ENCODE measurements around the gene MTF1.

Gene MTF1

DNA sequence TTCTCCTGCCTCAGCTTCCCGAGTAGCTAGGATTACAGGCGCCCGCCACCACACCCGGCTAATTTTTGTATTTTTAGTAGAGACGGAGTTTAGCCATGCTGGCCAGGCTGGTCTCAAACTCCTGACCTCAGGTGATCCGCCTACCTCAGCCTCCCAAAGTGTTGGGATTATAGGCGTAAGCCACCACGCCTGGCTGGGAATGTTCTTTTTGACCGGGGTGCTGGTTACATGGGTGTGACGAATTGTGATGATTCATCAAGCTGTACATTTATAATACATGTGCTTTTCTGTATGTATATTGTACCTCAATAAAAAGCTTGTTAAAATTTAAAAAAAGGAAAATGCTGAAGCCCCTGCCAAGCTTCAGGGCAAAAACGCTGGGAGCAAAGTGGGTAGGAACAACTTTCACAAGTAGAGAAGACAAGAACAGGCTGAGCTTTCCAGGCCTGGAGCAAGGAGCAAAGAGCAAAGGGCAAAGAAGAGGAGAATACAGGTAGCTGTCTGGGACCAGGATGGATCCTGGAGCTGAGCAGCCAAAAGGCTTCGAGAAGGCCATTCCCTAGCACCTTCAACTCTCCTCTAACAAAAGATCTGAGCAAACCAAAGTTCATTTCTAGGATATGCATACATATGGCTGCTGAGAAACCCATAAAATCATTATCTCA lies 30.9 kb downstream of the MTF1 start:
- no peak for DNase-seq (ENCODE audit: low spot score)

DNA sequence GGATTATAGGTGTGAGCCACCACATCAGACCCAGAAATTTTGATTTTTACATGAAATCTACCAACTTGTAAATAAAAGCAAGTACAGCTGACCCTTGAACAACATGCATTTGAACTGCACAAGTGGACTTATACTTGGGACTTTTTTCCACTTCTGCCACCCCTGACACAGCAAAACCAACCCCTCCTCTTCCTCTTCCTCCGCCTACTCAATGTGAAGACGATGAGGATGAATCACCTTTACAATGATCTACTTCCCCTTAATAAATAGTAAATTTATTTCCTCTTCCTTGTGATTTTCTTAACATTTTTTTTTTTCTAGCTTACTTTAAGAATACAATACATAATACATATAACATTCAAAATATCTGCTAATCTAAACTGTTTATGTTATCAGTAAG lies 33.9 kb downstream of the MTF1 start:
- DNase-seq (ENCODE audit: low spot score), result no peak

- DNase-seq (ENCODE audit: low spot score), result no peak
These were observed 35.4 kb downstream of the MTF1 start for GRCh38 chr1:37824001-37824400.

DNA sequence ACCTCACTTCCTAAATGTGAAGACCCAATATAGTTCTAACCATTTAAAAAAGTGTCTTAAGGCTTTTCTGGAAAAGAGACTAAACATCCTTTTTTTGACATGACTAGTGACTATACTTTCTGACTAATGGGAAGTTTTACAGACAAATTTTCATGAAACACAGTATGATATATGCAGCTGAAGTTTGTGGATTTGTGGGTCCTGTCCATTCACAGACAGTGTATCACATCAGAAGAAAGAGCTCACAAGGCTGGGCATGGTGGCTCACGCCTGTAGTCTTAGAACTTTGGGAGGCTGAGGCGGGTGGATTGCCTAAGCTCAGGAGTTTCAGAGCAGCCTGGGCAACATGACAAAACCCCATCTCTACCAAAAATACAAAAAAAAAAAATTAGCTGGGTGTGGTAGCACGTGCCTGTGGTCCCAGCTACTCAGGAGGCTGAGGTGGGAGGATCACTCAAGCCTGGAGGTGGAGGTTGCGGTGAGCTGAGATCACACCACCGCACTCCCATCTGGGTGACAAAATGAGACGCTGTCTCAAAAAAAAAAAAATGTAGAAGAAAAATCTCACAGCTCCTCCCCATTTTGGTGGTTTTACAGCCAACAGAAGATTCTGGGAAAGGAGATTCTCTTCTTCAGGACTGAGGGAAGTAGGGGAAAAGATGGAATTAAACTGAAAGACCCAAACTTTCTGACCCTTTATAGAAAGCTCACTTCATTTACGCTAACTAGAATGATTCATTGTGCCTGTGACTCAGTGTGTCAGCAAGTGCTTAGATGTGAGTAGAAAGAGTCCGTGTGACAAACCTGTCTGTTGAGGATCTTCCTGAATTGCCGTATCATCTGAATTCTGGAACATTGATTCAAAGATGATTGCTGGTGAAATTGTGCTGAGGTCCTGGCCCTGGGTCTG lies 36.2 kb downstream of the MTF1 start:
- no peak for DNase-seq (ENCODE audit: low spot score)

DNA sequence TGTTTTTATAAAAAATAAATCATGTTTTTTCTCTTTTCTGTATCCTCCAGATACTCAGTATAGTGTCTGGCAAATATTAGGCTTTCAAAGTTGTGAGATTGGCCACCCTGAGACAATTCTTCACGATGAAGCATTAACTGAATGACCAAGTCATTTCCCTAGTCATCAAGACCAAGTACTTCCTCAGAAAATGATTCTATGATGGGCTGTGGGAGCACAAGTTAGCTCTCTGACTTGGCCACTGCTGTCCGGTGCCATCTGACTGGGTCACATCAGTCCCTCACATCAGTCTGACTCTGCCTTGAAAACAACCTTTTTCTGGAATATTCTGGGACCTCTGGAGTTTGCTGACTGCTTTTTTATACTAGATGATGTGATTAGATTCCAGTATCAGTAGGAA lies 37.9 kb downstream of the MTF1 start:
- DNase-seq (ENCODE audit: low spot score), result no peak

DNA sequence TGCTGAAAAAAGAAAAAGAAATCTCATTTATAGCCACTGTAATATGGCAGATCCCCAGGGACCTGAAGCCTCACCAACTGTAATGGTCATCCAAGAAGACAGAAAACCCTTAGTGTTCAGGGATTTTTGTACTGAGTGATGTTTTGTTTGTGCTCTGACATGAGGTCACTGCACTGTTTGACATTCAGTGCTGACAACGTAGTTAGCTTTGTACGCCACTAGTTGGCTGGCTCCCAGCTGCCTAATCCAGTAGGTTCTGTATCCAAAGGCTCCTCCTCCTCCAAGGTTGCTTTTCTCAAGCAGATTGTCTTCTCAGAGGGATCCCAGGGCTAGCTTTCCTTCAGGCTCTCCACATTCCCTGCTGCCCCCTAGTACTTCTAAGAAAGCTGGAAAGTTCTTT lies 41.9 kb downstream of the MTF1 start:
- peak; percentile 91 for DNase-seq (ENCODE audit: low spot score)

- peak; percentile 76 for DNase-seq (ENCODE audit: low spot score)
These were observed 45.1 kb downstream of the MTF1 start for GRCh38 chr1:37814252-37814651.

DNA sequence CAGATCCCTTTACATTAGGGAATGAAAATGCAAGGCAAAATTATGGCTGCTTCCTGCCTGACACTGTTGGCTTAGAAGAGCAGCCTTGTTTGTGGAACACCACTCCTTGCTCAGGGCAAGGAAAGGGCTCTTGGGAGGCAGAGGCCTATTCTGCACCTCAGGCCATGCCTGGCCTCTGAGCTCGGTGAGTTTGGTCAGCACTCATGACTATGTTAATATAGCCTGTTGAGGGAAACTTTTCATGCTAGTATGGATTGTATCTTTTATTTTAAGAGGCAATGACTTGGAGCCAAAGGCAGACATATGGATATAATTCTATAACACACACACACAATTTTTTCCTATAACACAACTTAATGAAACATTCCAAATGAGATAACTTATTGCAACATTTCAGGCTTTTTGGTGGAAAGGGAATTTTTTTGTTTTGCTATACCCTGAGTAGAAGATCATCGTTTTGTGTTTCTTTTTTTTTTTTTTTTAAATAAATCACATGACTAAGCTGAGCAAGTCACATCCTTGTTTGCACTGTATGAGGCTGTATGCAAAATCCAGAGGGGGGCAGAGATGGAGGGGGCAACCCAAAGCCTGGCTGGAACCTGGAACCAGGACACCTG lies 45.8 kb downstream of the MTF1 start:
- DNase-seq (ENCODE audit: low spot score), result no peak

DNA sequence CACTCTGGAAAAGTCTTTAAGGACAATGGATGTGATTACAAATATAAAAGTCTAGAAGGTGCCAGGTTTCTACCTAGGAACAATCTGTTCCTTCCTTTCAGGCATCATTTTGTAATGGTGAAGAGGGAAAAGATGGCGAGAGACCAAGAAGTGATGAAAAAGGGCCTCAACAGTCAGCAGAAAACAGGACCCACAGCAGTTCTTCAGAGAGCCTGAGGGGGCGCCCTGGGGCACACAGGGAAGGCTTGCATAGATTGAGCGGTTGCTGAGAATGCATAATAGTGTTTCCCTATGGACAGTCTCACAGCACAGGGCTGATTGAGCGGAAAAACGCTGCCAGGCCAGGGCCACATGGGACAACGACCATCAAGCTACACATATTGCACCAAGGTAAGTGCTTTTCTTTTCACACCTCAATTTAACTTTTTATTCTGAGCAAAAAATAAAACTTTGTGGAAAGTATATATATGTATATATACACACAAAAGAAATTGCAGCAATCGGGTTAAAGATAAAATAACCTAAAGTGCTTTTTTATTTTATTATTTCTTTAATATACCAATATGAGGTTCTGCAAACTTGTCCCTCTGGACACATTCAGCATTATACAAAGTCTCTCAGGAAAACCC lies 48.3 kb downstream of the MTF1 start:
- DNase-seq (ENCODE audit: low spot score), result peak; percentile 90

DNA sequence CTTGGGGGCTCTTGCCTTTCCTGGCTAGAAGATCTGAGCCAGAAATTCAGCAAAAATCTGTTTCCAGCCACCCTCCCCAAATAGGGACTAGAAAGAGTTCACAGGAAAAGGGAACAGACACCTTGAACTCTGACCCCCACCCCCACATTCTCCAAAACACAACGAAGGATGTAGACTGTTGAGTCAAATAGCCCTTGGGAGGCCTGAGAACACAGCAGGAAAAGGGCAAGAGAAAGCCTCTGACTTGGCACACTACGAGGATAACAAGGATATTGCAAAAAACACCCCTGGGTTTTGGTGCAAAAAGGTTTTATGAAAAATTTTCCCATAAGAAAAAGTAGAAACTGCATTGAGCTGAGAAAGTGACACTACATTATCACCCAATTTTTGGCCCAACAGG lies 49.5 kb downstream of the MTF1 start:
- DNase-seq (ENCODE audit: low spot score), result no peak

GRCh38 chr1:37808369-37809319 lies 50.7 kb downstream of the MTF1 start:
- peak; percentile 97 for DNase-seq (ENCODE audit: low spot score)

DNA sequence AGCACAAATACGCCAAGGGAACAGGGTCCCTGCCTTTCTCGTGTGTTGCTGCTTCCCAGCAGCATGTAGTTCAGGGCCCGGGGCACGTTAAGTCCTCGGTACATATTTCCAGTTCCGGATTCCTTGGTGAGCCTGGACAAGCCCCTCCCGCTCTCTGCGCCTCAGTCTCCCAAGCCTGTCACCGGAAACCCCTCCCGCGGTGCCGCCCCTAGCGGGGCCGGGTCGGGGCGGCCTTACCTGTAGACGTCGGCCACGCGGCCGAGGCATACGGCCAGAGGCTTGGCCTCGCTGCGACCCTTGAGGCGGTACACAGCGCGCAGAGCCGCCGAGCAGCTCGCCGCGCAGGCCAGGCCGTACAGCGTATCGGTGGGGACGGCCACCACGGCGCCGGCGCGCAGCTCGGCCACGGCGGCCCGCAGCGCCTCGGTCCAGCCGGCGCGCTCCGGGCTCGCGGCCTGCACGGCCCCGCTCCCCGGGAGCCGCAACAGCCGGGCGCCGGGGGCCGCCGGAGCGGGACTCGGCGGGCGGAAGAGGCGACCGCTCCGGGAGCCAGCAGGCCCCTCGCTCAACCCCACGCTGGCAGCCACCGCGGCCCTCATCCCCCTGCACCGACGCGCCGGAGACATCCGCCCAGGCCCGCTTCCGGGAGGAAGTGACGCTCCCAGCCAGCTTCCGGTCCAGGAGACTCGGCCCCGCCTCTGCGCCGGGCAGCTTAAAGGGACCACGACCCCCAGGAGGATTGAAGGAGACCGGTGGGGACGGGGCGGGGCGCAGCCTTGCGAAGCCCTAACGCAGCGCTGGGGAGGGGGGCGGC lies 51.6 kb downstream of the MTF1 start, which contains the start of the genes C1orf122 and YRDC:
Gene C1orf122, plus strand, starts transcription at position 236 of the 814 bp plus-strand sequence. CDS start 615 bp downstream, outside the sequence.
Gene YRDC, minus strand, starts transcription at position 654 of the 814 bp plus-strand sequence. Its CDS starts 28 bp downstream, at position 626.
- peak; percentile 94 for DNase-seq (ENCODE audit: low spot score)

GRCh38 chr1:37807220-37807554 lies 52.2 kb downstream of the MTF1 start:
- DNase-seq (ENCODE audit: low spot score), result no peak

DNA sequence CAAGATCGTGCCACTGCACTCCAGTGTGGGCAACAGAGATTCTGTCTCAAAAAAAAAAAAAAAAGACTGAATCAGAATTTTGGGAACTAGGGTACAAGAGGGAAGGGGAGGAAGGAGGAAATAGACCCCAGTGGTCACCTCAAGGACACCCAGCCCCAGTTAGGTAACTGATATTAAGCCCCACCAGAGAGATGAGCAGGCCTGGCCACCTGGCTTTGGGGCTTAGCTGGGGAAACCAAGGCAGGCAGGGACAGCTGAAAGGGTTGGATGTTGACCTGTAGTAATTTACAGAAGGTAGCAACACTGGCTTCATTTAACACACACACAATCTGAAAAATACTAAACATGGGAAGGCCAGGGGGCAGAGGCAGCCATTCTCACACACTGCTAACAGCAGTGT lies 57.0 kb downstream of the MTF1 start:
- no peak for DNase-seq (ENCODE audit: low spot score)

DNA sequence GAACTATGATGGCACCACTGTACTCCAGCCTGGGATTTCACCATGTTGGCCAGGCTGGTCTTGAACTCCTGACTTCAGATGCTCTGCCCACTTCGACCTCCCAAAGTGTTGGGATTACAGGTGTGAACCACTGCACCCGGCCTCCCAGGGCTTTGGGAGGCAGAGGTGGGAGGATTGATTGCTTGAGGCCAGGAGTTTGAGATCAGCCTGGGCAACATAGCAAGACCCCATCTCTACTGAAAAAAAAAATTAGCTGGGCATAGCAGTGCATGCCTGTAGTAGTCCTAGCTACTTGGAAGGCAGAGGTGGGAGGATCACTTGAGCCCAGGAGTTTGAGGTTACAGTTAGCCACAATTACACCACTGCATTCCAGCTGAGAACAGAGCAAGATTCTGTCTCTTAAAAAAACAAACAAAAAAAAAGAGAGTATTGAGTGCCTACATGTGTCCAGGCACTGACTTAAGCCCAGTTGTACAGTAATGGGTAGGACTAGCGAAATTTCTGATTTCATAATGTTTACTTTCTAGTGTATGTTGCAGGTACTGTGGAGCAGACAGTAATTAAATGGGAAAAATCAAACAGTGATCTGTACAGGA lies 61.5 kb downstream of the MTF1 start:
- no peak for DNase-seq (ENCODE audit: low spot score)

DNA sequence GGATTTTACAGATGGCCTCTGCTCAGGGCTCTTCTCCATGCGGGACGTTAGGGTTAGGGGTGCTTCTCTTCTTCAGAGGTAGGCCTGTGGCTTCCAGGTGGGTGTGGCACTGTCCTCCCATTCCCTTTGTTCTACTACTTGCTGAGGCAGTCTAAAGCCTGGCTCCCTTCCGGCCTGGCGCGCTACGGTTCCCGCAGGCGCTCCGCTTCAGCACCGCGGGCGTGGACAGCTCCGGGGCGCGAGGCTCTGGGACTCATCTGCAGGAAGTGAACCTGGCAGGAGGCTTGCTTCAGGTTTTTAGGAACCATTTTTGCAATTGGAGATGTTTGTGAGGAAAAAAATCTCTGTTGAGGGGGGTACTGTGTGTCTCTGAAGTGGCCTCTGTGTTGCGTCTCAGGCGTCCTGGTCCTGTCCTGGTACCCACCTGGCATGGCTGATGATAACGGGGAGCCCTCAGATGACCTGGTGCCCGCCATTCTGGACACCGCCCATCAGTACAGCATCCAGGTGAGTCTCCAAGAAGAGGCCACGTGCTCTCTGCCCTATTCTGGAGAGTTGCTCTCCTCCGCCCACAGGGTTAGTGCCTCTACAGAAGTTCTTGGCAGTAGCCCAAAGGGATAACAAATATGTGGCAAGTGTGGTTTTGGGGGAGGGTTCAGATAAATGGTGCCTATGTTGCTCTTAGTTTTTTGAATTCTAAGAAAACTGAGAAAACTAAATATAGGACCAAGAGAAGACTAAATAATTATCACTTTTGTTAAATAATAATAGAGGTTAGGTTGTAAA lies 63.9 kb downstream of the MTF1 start:
- no peak for DNase-seq (ENCODE audit: low spot score)

DNA sequence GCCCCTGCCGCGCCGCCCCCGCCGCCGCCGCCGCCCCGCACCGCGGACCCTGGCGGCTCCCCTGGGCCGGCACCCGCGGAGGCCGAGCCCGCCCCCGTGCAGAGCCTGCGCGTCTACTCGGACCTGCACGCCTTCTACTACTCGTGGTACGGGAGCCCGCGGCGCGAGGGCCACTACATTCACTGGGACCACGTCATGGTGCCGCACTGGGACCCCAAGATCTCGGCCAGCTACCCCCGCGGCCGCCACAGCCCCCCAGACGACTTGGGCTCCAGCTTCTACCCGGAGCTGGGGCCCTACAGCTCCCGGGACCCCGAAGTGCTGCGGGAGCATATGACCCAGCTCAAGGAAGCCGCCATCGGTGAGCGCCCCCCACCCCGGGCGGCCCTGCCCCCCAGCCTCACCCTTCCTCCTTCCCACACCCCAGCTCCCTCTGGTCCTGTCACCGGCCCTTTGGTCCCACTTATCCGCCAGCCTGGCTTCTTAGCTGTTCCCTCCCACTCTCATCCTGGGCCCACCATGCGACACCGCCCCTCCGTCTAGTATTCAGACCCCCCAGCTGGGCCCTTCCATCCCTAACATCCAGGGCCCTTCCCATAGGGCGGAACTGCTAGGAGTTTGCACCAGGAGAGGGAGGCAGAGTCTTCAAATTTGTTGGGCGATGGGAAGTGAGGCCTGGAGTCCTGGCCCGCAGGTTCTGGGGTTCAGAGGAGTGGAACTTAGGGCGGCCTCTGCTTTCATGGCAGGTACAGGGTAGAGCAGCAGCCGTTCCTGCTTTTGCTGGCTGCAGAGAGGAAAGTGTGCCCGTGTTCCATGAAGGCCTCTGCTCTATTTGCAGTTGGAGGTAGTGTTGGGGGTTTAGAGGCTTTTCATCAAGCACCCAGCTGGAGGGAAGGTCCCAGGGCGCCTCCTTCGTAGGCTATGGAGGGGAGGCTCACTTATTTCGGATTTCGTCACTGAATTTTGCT lies 64.7 kb downstream of the MTF1 start:
- DNase-seq (ENCODE audit: low spot score), result no peak

All from pons (tissue), 1 donor.